H9 (cell line): Measurements from ENCODE around the gene XRN2. TPM values are rescaled to one million over a fixed set of nuclear protein-coding genes. Genes with fewer than 3 reads are reported as not detected.

Experiments used
- DNase-seq: peaks from one replicate; pipeline ENCODE4 v3.0.0-alpha.2; 2017
- H2AFZ ChIP-seq: one replicate; pipeline ENCODE4 v1.6.1; 2013; ENCODE audit warnings: mild to moderate bottlenecking, low read length, control low read depth, moderate library complexity
- H2AK5ac ChIP-seq: 2 replicates; pipeline ENCODE4 v1.6.1; 2013; ENCODE audit warnings: low read length, control low read depth, mixed read lengths; ENCODE audit not compliant: insufficient read length
- H2BK120ac ChIP-seq: one replicate; pipeline ENCODE4 v1.6.1; 2013; ENCODE audit warnings: low read depth, mild to moderate bottlenecking, low read length, control low read depth, inconsistent platforms; ENCODE audit not compliant: poor library complexity, severe bottlenecking
- H2BK12ac ChIP-seq: 2 replicates; pipeline ENCODE4 v1.6.1; 2013; ENCODE audit warnings: low read length, control low read depth, mixed read lengths, low read depth; ENCODE audit not compliant: insufficient read length
- H2BK15ac ChIP-seq: 2 replicates; pipeline ENCODE4 v1.6.1; 2013; ENCODE audit warnings: low read depth, low read length, control low read depth
- H2BK20ac ChIP-seq: one replicate; pipeline ENCODE4 v1.6.1; 2013; ENCODE audit warnings: low read depth, mild to moderate bottlenecking, low read length, control low read depth, inconsistent platforms; ENCODE audit not compliant: poor library complexity, severe bottlenecking
- H2BK5ac ChIP-seq: 2 replicates; pipeline ENCODE4 v1.6.1; 2013; ENCODE audit warnings: low read length, control low read depth, mixed read lengths; ENCODE audit not compliant: insufficient read length
- H3K14ac ChIP-seq: 2 replicates; pipeline ENCODE4 v1.6.1; 2013; ENCODE audit warnings: low read length, control low read depth; ENCODE audit not compliant: insufficient read depth
- H3K18ac ChIP-seq: 2 replicates; pipeline ENCODE4 v1.6.1; 2013; ENCODE audit warnings: low read depth, mild to moderate bottlenecking, mixed read lengths, low read length, control low read depth; ENCODE audit not compliant: insufficient read length
- H3K23ac ChIP-seq: 2 replicates; pipeline ENCODE4 v1.6.1; 2013; ENCODE audit warnings: low read length, control low read depth, mixed read lengths, low read depth; ENCODE audit not compliant: insufficient read length
- H3K23me2 ChIP-seq: 2 replicates; pipeline ENCODE4 v1.6.1; 2013; ENCODE audit warnings: low read depth, mild to moderate bottlenecking, mixed read lengths, low read length, control low read depth; ENCODE audit not compliant: insufficient read length, poor library complexity, severe bottlenecking
- H3K27ac ChIP-seq: 2 replicates; pipeline ENCODE4 v1.5.1; 2013; ENCODE audit warnings: low read length, control low read depth, mixed read lengths, low read depth; ENCODE audit not compliant: insufficient read length
- H3K27me3 ChIP-seq: 2 replicates; pipeline ENCODE4 v1.6.1; 2013; ENCODE audit warnings: low read length, control low read depth, inconsistent platforms; ENCODE audit not compliant: insufficient read depth
- H3K4ac ChIP-seq: 2 replicates; pipeline ENCODE4 v1.6.1; 2013; ENCODE audit warnings: low read depth, mild to moderate bottlenecking, control low read depth, inconsistent platforms, low read length, moderate library complexity
- H3K4me1 ChIP-seq: 2 replicates; pipeline ENCODE4 v1.6.1; 2013; ENCODE audit warnings: low read length, control low read depth, inconsistent platforms; ENCODE audit not compliant: insufficient read depth
- H3K4me2 ChIP-seq: 2 replicates; pipeline ENCODE4 v1.6.1; 2013; ENCODE audit warnings: low read length, control low read depth, mixed read lengths; ENCODE audit not compliant: insufficient read length, insufficient read depth
- H3K56ac ChIP-seq: 2 replicates; pipeline ENCODE4 v1.6.1; 2013; ENCODE audit warnings: low read depth, mild to moderate bottlenecking, mixed read lengths, low read length, control low read depth; ENCODE audit not compliant: insufficient read length
- H3K79me1 ChIP-seq: 2 replicates; pipeline ENCODE4 v1.6.1; 2013; ENCODE audit warnings: low read depth, mild to moderate bottlenecking, moderate library complexity, low read length, control low read depth, inconsistent platforms; ENCODE audit not compliant: insufficient read depth, poor library complexity, severe bottlenecking
- H3K79me2 ChIP-seq: 2 replicates; pipeline ENCODE4 v1.6.1; 2013; ENCODE audit warnings: low read length, control low read depth, inconsistent platforms; ENCODE audit not compliant: insufficient read depth
- H3K9ac ChIP-seq: 2 replicates; pipeline ENCODE4 v1.6.1; 2013; ENCODE audit warnings: low read length, control low read depth, mixed read lengths; ENCODE audit not compliant: insufficient read length; ENCODE audit errors: extremely low read depth
- H3K9me3 ChIP-seq: one replicate; pipeline ENCODE4 v1.6.1; 2013; ENCODE audit warnings: low read depth, low read length, inconsistent platforms; ENCODE audit not compliant: control insufficient read depth
- H3T11ph ChIP-seq: one replicate; pipeline ENCODE4 v1.6.1; 2013; ENCODE audit warnings: mild to moderate bottlenecking, low read length, control low read depth, inconsistent platforms
- H4K20me1 ChIP-seq: one replicate; pipeline ENCODE4 v1.6.1; 2013; ENCODE audit not compliant: control insufficient read depth, insufficient read length, insufficient read depth
- H4K5ac ChIP-seq: 2 replicates; pipeline ENCODE4 v1.6.1; 2013; ENCODE audit warnings: low read depth, mild to moderate bottlenecking, mixed read lengths, low read length, control low read depth; ENCODE audit not compliant: insufficient read length
- H4K8ac ChIP-seq: replicated peaks from 2 replicates; pipeline ENCODE4 v1.6.1; 2013; ENCODE audit warnings: low read length, control low read depth, mixed read lengths, low read depth; ENCODE audit not compliant: insufficient read length
- H4K91ac ChIP-seq: 2 replicates; pipeline ENCODE4 v1.6.1; 2013; ENCODE audit warnings: low read depth, mild to moderate bottlenecking, moderate library complexity, mixed read lengths, low read length, control low read depth; ENCODE audit not compliant: insufficient read length
- H3K27ac Mint-ChIP-seq, 3 experiments: 2 replicates in 2 of 3; 3 replicates in 1 of 3; pipeline ENCODE4 v1.8.0; 2020 to 2021; ENCODE audit warnings: mixed read lengths in 3 of 3, mild to moderate bottlenecking in 1 of 3, moderate library complexity in 1 of 3
- H3K27me3 Mint-ChIP-seq: 2 replicates; pipeline ENCODE4 v1.8.0; 2021; ENCODE audit warnings: low read depth, mild to moderate bottlenecking, moderate library complexity, mixed read lengths
- H3K36me3 Mint-ChIP-seq, 3 experiments: 2 replicates in 2 of 3; 3 replicates in 1 of 3; pipeline ENCODE4 v1.8.0; 2020 to 2021; ENCODE audit warnings: low read depth in 3 of 3, mixed read lengths in 3 of 3; ENCODE audit not compliant: insufficient read depth in 1 of 3
- H3K4me1 Mint-ChIP-seq, 2 experiments: 2 replicates each; pipeline ENCODE4 v1.8.0; 2020; ENCODE audit warnings: mixed read lengths in 2 of 2
- H3K4me3 Mint-ChIP-seq, 2 experiments: 2 replicates in 1 of 2; 3 replicates in 1 of 2; pipeline ENCODE4 v1.8.0; 2020 to 2021; ENCODE audit warnings: mild to moderate bottlenecking in 2 of 2, mixed read lengths in 2 of 2, moderate library complexity in 1 of 2
- H3K9me3 Mint-ChIP-seq, 2 experiments: 2 replicates in 1 of 2; 3 replicates in 1 of 2; pipeline ENCODE4 v1.8.0; 2020; ENCODE audit warnings: mild to moderate bottlenecking in 2 of 2, mixed read lengths in 2 of 2, moderate library complexity in 1 of 2
- WGBS: extraction: QIAGEN DNeasy Blood & Tissue Kit; methylation state at CpG from one replicate; pipeline ENCODE4 v1.1.7; 2013; ENCODE audit warnings: missing lambda C conversion rate, low lambda C conversion rate, mixed read lengths; ENCODE audit not compliant: insufficient read length; ENCODE audit errors: extremely low coverage; 5-methylcytosine and 5-hydroxymethylcytosine counted together
- total RNA-seq: library from RNA; stranded (reverse); gene quantifications from 2 replicates; pipeline ENCODE4 v1.2.1, GENCODE V29; 2021
- TF ChIP-seq, protein P1 (sequence below): fragments of 200-600 bp; sonication (generic); conservative IDR thresholded peaks from 3 replicates; pipeline ENCODE4 v1.8.0; 2021; ENCODE audit warnings: antibody characterized with exemption, mild to moderate bottlenecking

Gene XRN2
- total RNA-seq, 1 experiment from 2014 or later: 96.7 TPM

DNA sequence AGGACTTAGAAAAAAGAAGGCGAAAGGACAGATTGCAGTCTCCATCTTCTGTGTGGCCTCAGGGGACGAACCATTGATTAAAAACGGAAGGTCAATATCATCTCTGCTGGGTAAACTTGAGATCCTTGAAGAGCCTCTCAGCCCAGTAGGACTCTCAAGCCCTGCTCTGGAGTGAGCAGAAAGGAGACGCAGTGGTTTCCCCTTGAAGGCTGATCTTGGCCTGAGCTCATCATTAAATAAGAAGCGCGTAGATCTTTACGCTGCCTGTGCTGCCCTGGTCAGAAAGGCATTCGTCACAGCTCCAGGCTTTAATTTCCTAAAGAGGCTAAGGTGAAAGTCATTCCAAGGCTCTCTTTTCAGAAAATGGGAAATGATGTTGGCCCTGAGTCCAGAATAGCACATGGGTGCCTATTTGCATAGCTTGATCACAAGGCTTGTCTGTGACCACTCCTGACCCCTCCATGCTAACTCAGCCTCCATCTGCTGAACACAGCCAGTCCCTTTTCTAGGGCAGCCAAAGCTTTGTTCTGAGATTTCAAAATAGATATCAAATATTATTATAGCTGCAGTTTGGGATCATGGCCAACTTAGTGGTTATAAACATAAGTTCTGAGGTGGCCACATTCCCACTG, 29.3 kb upstream of the XRN2 start:
- no peak overlapping the region for H3K56ac ChIP-seq
- H3K4me3 Mint-ChIP-seq: no peak overlapping the region

More for the DNA sequence above, 29.3 kb upstream of the XRN2 start:
- Histone ChIP-seq H2BK15ac (no peak overlapping the region), H3K9me3 (no peaks in the 10 kb centered on the region), H2BK5ac (no peak overlapping the region), H3K4ac (no peak overlapping the region), H3K79me1 (no peaks in the 10 kb centered on the region), H2AFZ (no peak overlapping the region), H2BK120ac (no peak overlapping the region), H2BK12ac (no peak overlapping the region), H4K5ac (no peak overlapping the region), H3K23ac (no peak overlapping the region), H3K18ac (no peak overlapping the region), H3K27ac (no peak overlapping the region), H3K79me2 (no peaks in the 10 kb centered on the region), H3K23me2 (no peaks in the 10 kb centered on the region), H3T11ph (no peak overlapping the region), H4K8ac (no peak overlapping the region), H4K91ac (no peak overlapping the region), H4K20me1 (no peaks in the 10 kb centered on the region), H2AK5ac (no peak overlapping the region), H3K9ac (no peak overlapping the region), H3K4me2 (no peak overlapping the region), H3K14ac (no peak overlapping the region), H3K27me3 (no peaks in the 10 kb centered on the region), H3K4me1 (no peaks in the 10 kb centered on the region), H2BK20ac (no peak overlapping the region)
- WGBS: no CpG with 5 or more reads among the region's 8 CpGs
- no peak for DNase-seq
- Mint-ChIP-seq H3K36me3 (no peaks in the 10 kb centered on the region; a peak in 1 of 7 replicates), H3K4me1 (no peaks in the 10 kb centered on the region), H3K27ac (no peak overlapping the region), H3K27me3 (no peaks in the 10 kb centered on the region; the same call in none of the 2 replicates), H3K9me3 (no peaks in the 10 kb centered on the region; a peak in 1 of 5 replicates)
- TF ChIP-seq, protein P1, sequence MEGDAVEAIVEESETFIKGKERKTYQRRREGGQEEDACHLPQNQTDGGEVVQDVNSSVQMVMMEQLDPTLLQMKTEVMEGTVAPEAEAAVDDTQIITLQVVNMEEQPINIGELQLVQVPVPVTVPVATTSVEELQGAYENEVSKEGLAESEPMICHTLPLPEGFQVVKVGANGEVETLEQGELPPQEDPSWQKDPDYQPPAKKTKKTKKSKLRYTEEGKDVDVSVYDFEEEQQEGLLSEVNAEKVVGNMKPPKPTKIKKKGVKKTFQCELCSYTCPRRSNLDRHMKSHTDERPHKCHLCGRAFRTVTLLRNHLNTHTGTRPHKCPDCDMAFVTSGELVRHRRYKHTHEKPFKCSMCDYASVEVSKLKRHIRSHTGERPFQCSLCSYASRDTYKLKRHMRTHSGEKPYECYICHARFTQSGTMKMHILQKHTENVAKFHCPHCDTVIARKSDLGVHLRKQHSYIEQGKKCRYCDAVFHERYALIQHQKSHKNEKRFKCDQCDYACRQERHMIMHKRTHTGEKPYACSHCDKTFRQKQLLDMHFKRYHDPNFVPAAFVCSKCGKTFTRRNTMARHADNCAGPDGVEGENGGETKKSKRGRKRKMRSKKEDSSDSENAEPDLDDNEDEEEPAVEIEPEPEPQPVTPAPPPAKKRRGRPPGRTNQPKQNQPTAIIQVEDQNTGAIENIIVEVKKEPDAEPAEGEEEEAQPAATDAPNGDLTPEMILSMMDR: no peak
